ENCODE measurements around the gene UNK.
"Not testable (repeated sequence)": the region's sequence is repeated elsewhere in the genome, so short reads cannot be mapped to it uniquely, and the experiment has no call there.

The UNK gene

GRCh38 chr17:75777296-75777922 lies 7.2 kb upstream of the UNK start:
- TF ChIP-seq SP1 (IDR thresholded peaks at IDR 0.05) (no peak), ZNF384 (IDR thresholded peaks at IDR 0.05) (no peak), NFRKB (IDR thresholded peaks at IDR 0.05) (no peak), ARNT (IDR thresholded peaks at IDR 0.05) (no peak), BHLHE40 (IDR thresholded peaks at IDR 0.05; ENCODE audit: borderline replicate concordance) (no peak), CTBP1 (IDR thresholded peaks at IDR 0.05; ENCODE audit: borderline replicate concordance) (no peak), SUZ12 (IDR thresholded peaks at IDR 0.05) (no peak), HDGF (IDR thresholded peaks at IDR 0.05; ENCODE audit: borderline replicate concordance) (no peak), TARDBP (IDR thresholded peaks at IDR 0.05) (no peak)
- POLR2A ChIA-PET = interaction anchor here (0.9 to 8.1 kb wide), 11 partner anchors 8 to 156 kb away, joined by 3 to 206 read pairs (median 4); partner anchors contain the start of genes GALK1 and UNK
- CTCF ChIA-PET = interaction anchor here (1.0 to 2.0 kb wide), 3 partner anchors 27 to 50 kb away, joined by 3 to 7 read pairs (median 4); no protein-coding TSS in a partner anchor
- no peak for DNase-seq (ENCODE audit: extremely low spot score)

DNA sequence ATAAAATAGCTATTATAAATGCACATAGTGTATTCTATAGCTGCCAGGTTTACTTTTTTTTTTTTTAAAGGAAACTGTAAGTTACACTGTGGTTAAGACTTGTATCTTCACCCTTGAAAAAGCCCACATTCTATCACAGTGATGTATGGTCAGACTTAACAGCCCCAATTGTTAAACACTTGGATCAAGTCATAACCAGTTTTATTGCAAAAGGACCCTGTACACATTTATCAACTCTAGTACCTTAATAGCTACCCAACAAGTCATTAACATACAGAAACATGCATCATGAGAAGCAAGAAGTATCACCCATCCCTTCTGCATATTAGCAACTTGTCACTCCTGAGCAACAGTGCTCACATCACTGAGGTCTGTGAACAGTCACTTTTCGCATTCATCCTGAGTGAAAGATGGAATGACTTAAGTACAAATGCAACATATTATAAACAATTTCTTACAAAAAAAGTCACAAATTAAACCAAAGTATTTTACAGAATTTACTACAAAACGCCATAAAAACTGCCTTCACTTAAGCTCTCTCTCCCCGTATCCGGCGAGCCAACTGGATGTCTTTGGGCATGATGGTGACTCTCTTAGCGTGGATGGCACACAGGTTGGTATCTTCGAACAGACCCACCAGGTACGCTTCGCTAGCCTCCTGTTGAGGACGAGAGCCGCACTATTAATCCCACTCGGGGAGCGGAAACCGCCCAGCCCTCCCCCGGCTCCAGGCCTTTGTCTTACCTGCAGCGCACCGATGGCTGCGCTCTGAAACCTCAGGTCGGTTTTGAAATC lies 6.3 kb upstream of the UNK start:
- ChIA-PET CTCF (interaction anchor here (1.5 kb wide), 1 partner anchor 49 kb away, joined by 4 read pairs; no protein-coding TSS in a partner anchor), POLR2A (interaction anchor here (1.0 to 8.1 kb wide), 7 partner anchors 8 to 52 kb away, joined by 3 to 206 read pairs (median 19); partner anchors contain the start of gene GALK1)
- not testable (repeated sequence) for DNase-seq (ENCODE audit: extremely low spot score)

GRCh38 chr17:75778861-75779249 lies 5.8 kb upstream of the UNK start:
- CTCF ChIA-PET = interaction anchor here (0.5 kb wide), 1 partner anchor 9 kb away, joined by 4 read pairs; no protein-coding TSS in a partner anchor

DNA sequence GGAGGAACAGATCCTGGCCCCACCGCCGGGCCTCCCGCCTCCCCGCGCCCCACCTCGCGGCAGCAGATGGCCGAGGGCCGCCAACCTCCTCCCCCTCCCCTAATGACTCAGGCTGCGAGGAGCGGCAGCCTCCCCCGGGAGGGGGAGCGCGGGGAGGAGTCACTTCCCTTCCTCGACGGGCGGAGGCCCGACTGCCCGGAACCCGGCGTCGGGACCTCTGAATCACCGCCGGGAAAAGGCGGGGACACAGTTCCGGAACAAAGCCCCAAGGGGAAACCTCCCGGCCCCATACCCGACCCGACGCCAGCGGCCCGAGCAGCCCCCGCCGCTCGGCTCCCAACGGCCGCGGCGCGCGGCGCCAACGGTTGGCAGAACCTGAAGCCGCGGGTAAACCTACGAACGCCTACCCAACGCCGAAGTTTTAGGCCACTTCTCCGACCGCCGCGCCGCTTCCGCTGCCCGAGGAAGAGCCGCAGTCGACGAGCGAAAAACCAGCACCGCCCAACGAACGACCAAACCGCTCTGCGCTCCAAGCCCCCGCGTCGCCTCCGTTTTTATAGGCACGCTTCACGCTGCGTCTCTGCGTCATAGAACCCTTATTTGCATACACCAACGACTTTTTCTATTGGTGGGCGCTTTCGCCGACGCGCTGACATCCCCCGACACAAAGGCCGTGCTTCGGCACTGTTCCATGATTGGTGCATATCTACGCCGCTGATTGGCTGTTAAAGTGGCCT lies 5.2 kb upstream of the UNK start:
- POLR2A ChIA-PET = interaction anchor here (0.6 to 8.1 kb wide), 86 partner anchors 9 to 768 kb away, joined by 3 to 206 read pairs (median 4); partner anchors contain the start of genes FOXJ1, GALK1, MIF4GD and NUP85
- TF ChIP-seq, protein P1, sequence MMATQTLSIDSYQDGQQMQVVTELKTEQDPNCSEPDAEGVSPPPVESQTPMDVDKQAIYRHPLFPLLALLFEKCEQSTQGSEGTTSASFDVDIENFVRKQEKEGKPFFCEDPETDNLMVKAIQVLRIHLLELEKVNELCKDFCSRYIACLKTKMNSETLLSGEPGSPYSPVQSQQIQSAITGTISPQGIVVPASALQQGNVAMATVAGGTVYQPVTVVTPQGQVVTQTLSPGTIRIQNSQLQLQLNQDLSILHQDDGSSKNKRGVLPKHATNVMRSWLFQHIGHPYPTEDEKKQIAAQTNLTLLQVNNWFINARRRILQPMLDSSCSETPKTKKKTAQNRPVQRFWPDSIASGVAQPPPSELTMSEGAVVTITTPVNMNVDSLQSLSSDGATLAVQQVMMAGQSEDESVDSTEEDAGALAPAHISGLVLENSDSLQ (IDR thresholded peaks at IDR 0.05) = peak; percentile 84
- TF ChIP-seq SUZ12 (IDR thresholded peaks at IDR 0.05) (no peak), SP1 (IDR thresholded peaks at IDR 0.05) (no peak), L3MBTL2 (conservative IDR thresholded peaks at IDR 0.05) (no peak), NFRKB (IDR thresholded peaks at IDR 0.05) (no peak), FOXA1 (IDR thresholded peaks at IDR 0.05) (no peak), TARDBP (IDR thresholded peaks at IDR 0.05) (no peak), FOXM1 (IDR thresholded peaks at IDR 0.05; ENCODE audit: borderline replicate concordance) (peak; percentile 51; the same call in 1 of the 2 replicates), ARNT (IDR thresholded peaks at IDR 0.05) (no peak), FOXK2 (IDR thresholded peaks at IDR 0.05) (no peak), ZNF384 (IDR thresholded peaks at IDR 0.05) (no peak), ELF4 (IDR thresholded peaks at IDR 0.05) (peak; percentile 99), HDGF (IDR thresholded peaks at IDR 0.05; ENCODE audit: borderline replicate concordance) (no peak), CTBP1 (IDR thresholded peaks at IDR 0.05; ENCODE audit: borderline replicate concordance) (peak; percentile 66; the same call in 1 of the 2 replicates), LEF1 (IDR thresholded peaks at IDR 0.05; ENCODE audit: borderline replicate concordance) (peak; percentile 69; the same call in 1 of the 2 replicates), BHLHE40 (IDR thresholded peaks at IDR 0.05; ENCODE audit: borderline replicate concordance) (no peak)
- DNase-seq (ENCODE audit: extremely low spot score) = peak; percentile 95
- CTCF ChIA-PET = interaction anchor here (0.5 to 1.9 kb wide), 5 partner anchors 8 to 126 kb away, joined by 3 to 7 read pairs (median 4); partner anchors contain the start of gene GALK1

More at GRCh38 chr17:75778861-75779249, 5.8 kb upstream of the UNK start:
- POLR2A ChIA-PET = interaction anchor here (1.0 to 8.1 kb wide), 8 partner anchors 9 to 51 kb away, joined by 3 to 206 read pairs (median 20); partner anchors contain the start of gene GALK1
- TF ChIP-seq FOXA1 (IDR thresholded peaks at IDR 0.05) (no peak), FOXM1 (IDR thresholded peaks at IDR 0.05; ENCODE audit: borderline replicate concordance) (peak; percentile 43; the same call in 1 of the 2 replicates), CTBP1 (IDR thresholded peaks at IDR 0.05; ENCODE audit: borderline replicate concordance) (no peak), L3MBTL2 (conservative IDR thresholded peaks at IDR 0.05) (no peak)
- peak; percentile 60 for DNase-seq (ENCODE audit: extremely low spot score)

- CTCF ChIA-PET = interaction anchor here (0.6 to 1.9 kb wide), 4 partner anchors 15 to 125 kb away, joined by 3 to 7 read pairs (median 4); partner anchors contain the start of gene GALK1
- no peak for DNase-seq (ENCODE audit: extremely low spot score)
- POLR2A ChIA-PET = interaction anchor here (0.5 to 8.1 kb wide), 93 partner anchors 10 to 769 kb away, joined by 3 to 206 read pairs (median 4); partner anchors contain the start of genes FOXJ1, GALK1, MIF4GD and NUP85
- TF ChIP-seq FOXA1 (IDR thresholded peaks at IDR 0.05) = no peak
Observed at GRCh38 chr17:75779987-75780889, 4.4 kb upstream of the UNK start.

All from HEK293T (cell line).